ENCODE measurements around the gene CEBPE. TPM values are rescaled to one million over a fixed set of nuclear protein-coding genes. Genes with fewer than 3 reads are reported as not detected.

The CEBPE gene
- total RNA-seq, 6 experiments from 2014 or later: 0.13 to 0.18 TPM; not detected in 4

- Histone ChIP-seq H3K27ac (no peak overlapping the region), H3K36me3 (peaks cover 0 to 12% (median 3%) of the 10 kb centered on the region in 4 donors), H3K4me1 (peaks cover 0 to 36% (median 8%) of the 10 kb centered on the region in 4 donors), H3K9me3 (no peaks in the 10 kb centered on the region), H3K4me3 (no peak overlapping the region), H3K27me3 (no peaks in the 10 kb centered on the region)
- 88% methylated on average over 5 of the region's 7 CpGs for WGBS (ENCODE audit: insufficient coverage, low coverage, low lambda C conversion rate, missing lambda C conversion rate)
- DNase-seq: no peak
- TF ChIP-seq POLR2A (IDR thresholded peaks at IDR 0.05): no peak
- no peak for TF ChIP-seq CTCF (IDR thresholded peaks at IDR 0.05)
- ATAC-seq: no peak
- intact Hi-C loops (cut with DNase I): no loop called here
Observed at GRCh38 chr14:23097786-23098185, 21.3 kb downstream of the CEBPE start.

GRCh38 chr14:23095196-23096108 lies 23.6 kb downstream of the CEBPE start, which contains the start of gene C14orf119:
Gene C14orf119, plus strand, starts transcription at chr14:23095505. Its CDS starts 2,154 bp downstream, at chr14:23097659.
- Histone ChIP-seq H3K4me3 (peak within 1 kb of the TSS; percentile 79 to 91 (median 86)), H3K27me3 (no peaks in the 10 kb centered on the region), H3K4me1 (peaks cover 0 to 36% (median 8%) of the 10 kb centered on the region in 4 donors), H3K9me3 (no peaks in the 10 kb centered on the region), H3K27ac (peak within 1 kb of the TSS; percentile 95 to 99 (median 97)), H3K36me3 (peaks cover 0 to 34% (median 7%) of the 10 kb centered on the region in 4 donors)
- TF ChIP-seq CTCF (IDR thresholded peaks at IDR 0.05) (no peak), POLR2A (IDR thresholded peaks at IDR 0.05) (peak; percentile 83)
- ATAC-seq (peak; percentile 89 to 95 (median 92)), DNase-seq (peak in 2 of 3 donors; percentile 99 to 100)
- intact Hi-C loops (cut with DNase I): no loop called here
- WGBS (ENCODE audit: insufficient coverage, low coverage, low lambda C conversion rate, missing lambda C conversion rate): under 1% methylated on average over 35 of the region's 46 CpGs

GRCh38 chr14:23094666-23095195 lies 24.3 kb downstream of the CEBPE start, which contains the start of gene ACIN1:
Gene ACIN1, minus strand, starts transcription at chr14:23095136. Its CDS starts 24 bp downstream, at chr14:23095112.
- H3K4me3 ChIP-seq: peak within 1 kb of the TSS; percentile 79 to 91 (median 86)
- peak within 1 kb of the TSS; percentile 95 to 99 (median 97) for H3K27ac ChIP-seq
- H3K4me1 ChIP-seq: peaks cover 0 to 35% (median 8%) of the 10 kb centered on the region in 4 donors
- no peaks in the 10 kb centered on the region for H3K9me3 ChIP-seq
- ATAC-seq: peak; percentile 59 to 71 (median 70)
- intact Hi-C loops (cut with DNase I): no loop called here
- peaks cover 6 to 41% (median 12%) of the 10 kb centered on the region in 4 donors for H3K36me3 ChIP-seq
- peak in 2 of 3 donors; percentile 76 to 98 for DNase-seq
- WGBS (ENCODE audit: insufficient coverage, low coverage, low lambda C conversion rate, missing lambda C conversion rate): 0% methylated on average over 3 of the region's 55 CpGs
- no peaks in the 10 kb centered on the region for H3K27me3 ChIP-seq
- TF ChIP-seq CTCF (IDR thresholded peaks at IDR 0.05) (no peak), POLR2A (IDR thresholded peaks at IDR 0.05) (peak; percentile 3)

- Histone ChIP-seq H3K27ac (peak overlapping the region; percentile 95 to 99 (median 96)), H3K9me3 (no peaks in the 10 kb centered on the region), H3K36me3 (peaks cover 12 to 47% (median 17%) of the 10 kb centered on the region in 4 donors), H3K4me1 (peaks cover 0 to 29% (median 8%) of the 10 kb centered on the region in 4 donors), H3K4me3 (peak overlapping the region; percentile 79 to 91 (median 86)), H3K27me3 (no peaks in the 10 kb centered on the region)
- under 1% methylated on average over 14 of the region's 14 CpGs for WGBS (ENCODE audit: insufficient coverage, low coverage, low lambda C conversion rate, missing lambda C conversion rate)
- TF ChIP-seq CTCF (IDR thresholded peaks at IDR 0.05): no peak
- TF ChIP-seq POLR2A (IDR thresholded peaks at IDR 0.05): no peak
- ATAC-seq (no peak), DNase-seq (no peak)
- intact Hi-C loops (cut with DNase I): no loop called here
Observed at GRCh38 chr14:23093991-23094665, 24.9 kb downstream of the CEBPE start.

Data from right lobe of liver (tissue), 6 donors.